ENCODE results near the gene ADCY3. TPM values are rescaled to one million over a fixed set of nuclear protein-coding genes. Genes with fewer than 3 reads are reported as not detected.

The ADCY3 gene
- total and polyA plus RNA-seq, 9 of the 15 experiments (the other 6 are each of a cell fraction or from before 2014, with no cell fraction given): 1.5 to 54.8 (median 26.3) TPM

- no peak for TF ChIP-seq DNMT1 (IDR thresholded peaks at IDR 0.05)
- no peak for TF ChIP-seq BCLAF1 (IDR thresholded peaks at IDR 0.05; ENCODE audit: borderline replicate concordance in 1 of 2, control insufficient read depth in 1 of 2, low read depth in 2 of 2, low read length in 1 of 2)
- intact Hi-C loops (cut with micrococcal nuclease): no loop called here
- no TSS peak for BruUV-seq (replicated peaks)
- no peak overlapping the region for H2AFZ ChIP-seq (ENCODE audit: low read depth, low read length)
- no peak for ATAC-seq
- H3K36me3 ChIP-seq (ENCODE audit: control insufficient read depth, insufficient read depth, low read length): peaks cover 33% of the 10 kb centered on the region; the same call in 2 of the 3 replicates
- H4K20me1 ChIP-seq (replicated peaks; ENCODE audit: control insufficient read depth, insufficient read depth, low read length): no peaks in the 10 kb centered on the region
- CTCF ChIA-PET (ENCODE audit: low intra/inter-chr PET ratio): no interaction called here
- WGBS (ENCODE audit: insufficient coverage, low coverage, missing lambda C conversion rate): 91% methylated on average over 18 of the region's 23 CpGs
- no peak for DNase-seq (ENCODE audit: extremely low read depth in 1 of 4, low spot score in 3 of 4)
- no peaks in the 10 kb centered on the region; the same call in 1 of the 2 replicates for H3K9me3 ChIP-seq (replicated peaks; ENCODE audit: control insufficient read depth, insufficient read depth, low read depth, low read length)
- H3K27me3 ChIP-seq (ENCODE audit: control insufficient read depth in 2 of 2, insufficient read depth in 2 of 2, low read length in 2 of 2): no peaks in the 10 kb centered on the region
- H3K4me3 ChIP-seq: no peak overlapping the region
- no peak overlapping the region; a peak in 1 of 4 replicates for H3K9ac ChIP-seq (ENCODE audit: insufficient read depth in 1 of 2, low read depth in 2 of 2, low read length in 2 of 2)
- no peak for FAIRE-seq
- no peak overlapping the region for H3K27ac ChIP-seq (ENCODE audit: extremely low read depth, low read depth, low read length)
- no peaks in the 10 kb centered on the region for H3K9me1 ChIP-seq (ENCODE audit: control insufficient read depth, insufficient read depth, low read length)
- H3K4me1 ChIP-seq (replicated peaks in 1 of 2; ENCODE audit: control insufficient read depth in 2 of 2, insufficient read depth in 2 of 2, low read length in 2 of 2): no peaks in the 10 kb centered on the region
- H3K4me2 ChIP-seq (ENCODE audit: insufficient read depth, low read length): no peak overlapping the region
- in situ Hi-C loops (cut with MboI): no loop called here
- POLR2A ChIA-PET: interaction anchor here (0.6 kb wide), 1 partner anchor 104 kb away, joined by 5 read pairs; no protein-coding TSS in a partner anchor
- H3K79me2 ChIP-seq (ENCODE audit: control insufficient read depth, insufficient read depth, low read length): peaks cover 6% of the 10 kb centered on the region; the same call in 2 of the 3 replicates
Observed at GRCh38 chr2:24903161-24904103, 16.6 kb downstream of the ADCY3 start.
